Adipose tissue (tissue), 3 donors: ENCODE measurements around the gene TAGLN. TPM values are rescaled to one million over a fixed set of nuclear protein-coding genes. Genes with fewer than 3 reads are reported as not detected.
"Not testable (repeated sequence)": the region's sequence is repeated elsewhere in the genome, so short reads cannot be mapped to it uniquely, and the experiment has no call there.

Experiments used
- H3K27ac ChIP-seq: one replicate; pipeline ENCODE4 v1.5.1; 2013; ENCODE audit warnings: low read depth, low read length
- WGBS, 3 donors: extraction: QIAGEN DNeasy Blood & Tissue Kit; methylation state at CpG; one replicate each; pipeline ENCODE4 v1.1.7; 2013; 5-methylcytosine and 5-hydroxymethylcytosine counted together
- polyA plus RNA-seq, 3 donors: library from polyadenylated mRNA; stranded (reverse); fragments of 200-250 nt; gene quantifications; one replicate each; pipeline ENCODE4 v1.2.3, GENCODE V29; 2013
- donor health status: healthy with polysubstance abuse.
- donor health status: Bipolar disorder and iron deficiency.
- donor health status: healthy.

Gene TAGLN
- polyA plus RNA-seq, 3 donors, result 106 to 1,292 (median 1,213) TPM

DNA sequence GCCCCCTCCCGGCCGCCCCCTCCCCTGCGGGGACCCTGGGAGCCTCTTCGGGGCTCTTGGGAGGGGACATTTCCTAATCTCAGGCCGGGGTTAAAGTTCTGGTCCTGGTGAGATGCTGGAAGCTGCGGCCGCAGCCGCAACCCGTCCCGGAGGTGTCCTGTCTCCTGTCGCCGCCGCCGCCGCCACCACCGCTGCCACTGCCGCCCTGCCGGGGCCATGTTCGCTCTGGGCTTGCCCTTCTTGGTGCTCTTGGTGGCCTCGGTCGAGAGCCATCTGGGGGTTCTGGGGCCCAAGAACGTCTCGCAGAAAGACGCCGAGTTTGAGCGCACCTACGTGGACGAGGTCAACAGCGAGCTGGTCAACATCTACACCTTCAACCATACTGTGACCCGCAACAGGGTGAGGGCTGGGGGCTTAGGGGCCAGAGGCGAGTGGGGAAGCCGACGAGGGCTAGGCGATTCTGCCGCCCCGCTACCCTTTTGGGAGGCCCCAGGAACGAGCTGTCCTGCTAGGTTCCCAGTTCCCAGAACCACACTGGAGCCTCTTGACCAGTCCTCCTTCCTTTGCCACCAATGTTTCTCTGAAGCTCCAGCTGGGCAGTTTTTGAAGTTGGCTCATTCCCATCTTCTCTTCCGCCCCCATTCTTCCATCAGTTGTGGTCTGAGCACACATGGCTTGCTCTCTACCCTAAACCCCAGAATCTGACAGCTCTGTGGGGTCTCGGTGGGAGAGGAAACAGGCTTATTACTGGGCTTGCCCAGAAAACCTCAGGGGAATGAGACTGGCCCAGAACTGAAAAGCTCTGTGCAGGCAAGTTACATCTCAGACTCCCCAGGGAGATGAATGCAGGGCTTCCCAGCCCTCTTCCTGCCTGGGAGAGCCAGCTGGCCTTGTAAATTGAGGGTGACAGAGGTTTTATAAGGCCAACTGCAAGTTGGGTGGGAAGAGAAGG lies 19.8 kb upstream of the TAGLN start:
- WGBS, 3 donors, result 0 to 1% (median 1%) methylated on average over 29 to 39 of the region's 39 CpGs
- H3K27ac ChIP-seq, result peak overlapping the region; percentile 59

DNA sequence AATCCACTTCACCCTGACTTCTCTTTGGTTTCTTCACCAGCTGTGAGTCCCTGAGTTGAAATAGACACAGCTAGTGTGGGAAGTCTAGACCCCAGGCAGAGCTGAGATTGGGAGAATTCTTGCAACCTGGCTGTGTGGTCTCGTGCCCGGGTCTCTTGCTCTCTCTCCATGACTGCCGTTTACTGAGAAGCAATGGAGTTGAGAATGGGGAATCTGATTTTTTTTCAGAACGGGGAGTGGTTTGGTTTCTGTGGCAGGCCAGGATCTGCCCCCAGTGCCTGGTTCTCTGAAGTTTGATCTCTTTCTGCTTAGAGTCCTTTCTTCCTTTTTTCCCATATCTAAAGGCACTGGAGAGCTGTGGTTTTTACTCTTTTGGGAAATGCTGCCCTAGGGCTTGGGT lies 19.1 kb upstream of the TAGLN start:
- no peak overlapping the region for H3K27ac ChIP-seq
- WGBS, 3 donors, result 11 to 26% (median 12%) methylated on average over 4 of the region's 4 CpGs

DNA sequence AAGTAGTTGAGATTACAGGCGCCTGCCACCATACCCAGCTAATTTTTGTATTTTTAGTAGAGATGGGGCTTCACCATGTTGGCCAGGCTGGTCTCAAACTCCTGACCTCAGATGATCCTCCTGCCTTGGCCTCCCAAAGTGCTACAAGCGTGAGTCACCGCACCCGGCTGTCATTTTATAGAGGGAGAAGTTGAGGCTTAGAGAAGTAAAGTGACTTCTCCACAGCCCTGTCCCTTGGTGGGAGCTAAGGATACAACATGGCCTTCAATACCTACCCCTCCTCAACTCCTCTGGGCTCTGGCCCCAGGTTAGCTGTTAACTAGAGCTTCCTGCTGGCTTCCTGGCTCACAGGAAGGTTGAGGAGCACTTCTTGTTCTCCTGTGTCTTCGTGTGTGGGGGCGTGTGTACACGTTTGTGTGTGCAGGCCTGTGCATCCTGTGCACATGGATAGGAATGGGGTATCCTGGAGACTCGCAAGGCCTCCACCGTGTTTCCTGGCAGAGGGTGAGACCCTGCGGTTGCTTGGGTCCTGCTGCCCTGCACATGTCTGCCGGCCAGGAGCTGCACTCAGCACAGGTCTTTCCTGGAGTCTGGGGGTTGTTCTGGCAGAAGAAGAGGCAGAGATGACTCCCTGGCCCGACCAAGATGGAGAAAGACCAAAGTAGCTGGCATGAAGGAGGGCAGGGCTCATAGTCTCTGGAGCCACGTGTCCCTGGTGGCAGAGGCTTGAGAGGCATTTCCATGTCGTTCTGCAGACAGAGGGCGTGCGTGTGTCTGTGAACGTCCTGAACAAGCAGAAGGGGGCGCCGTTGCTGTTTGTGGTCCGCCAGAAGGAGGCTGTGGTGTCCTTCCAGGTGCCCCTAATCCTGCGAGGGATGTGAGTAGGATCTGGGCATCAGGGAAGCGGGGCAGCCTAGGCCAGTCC lies 18.2 kb upstream of the TAGLN start:
- 40 to 52% (median 43%) methylated on average over 19 to 22 of the region's 22 CpGs for WGBS, 3 donors

GRCh38 chr11:117181586-117182550 lies 17.3 kb upstream of the TAGLN start:
- WGBS, 3 donors, result 69 to 95% (median 91%) methylated on average over 22 of the region's 22 CpGs
- H3K27ac ChIP-seq, result no peak overlapping the region

More for the DNA sequence above, 18.2 kb upstream of the TAGLN start:
- H3K27ac ChIP-seq, result no peak overlapping the region

DNA sequence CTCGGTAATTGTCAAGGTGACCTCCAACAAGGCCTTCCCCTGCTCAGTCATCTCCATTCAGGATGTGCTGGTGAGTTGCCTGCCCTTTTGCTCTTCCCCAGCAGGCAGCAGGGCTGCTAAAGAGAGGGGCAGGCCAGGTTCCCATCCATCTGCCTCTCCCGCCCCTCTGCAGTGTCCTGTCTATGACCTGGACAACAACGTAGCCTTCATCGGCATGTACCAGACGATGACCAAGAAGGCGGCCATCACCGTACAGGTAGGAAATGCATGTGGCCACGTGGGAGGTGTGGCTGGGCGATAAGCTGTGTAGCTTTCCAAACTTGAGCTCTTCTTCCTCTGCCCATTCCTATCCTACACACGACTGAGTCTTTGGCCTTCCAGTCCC lies 16.6 kb upstream of the TAGLN start:
- H3K27ac ChIP-seq, result no peak overlapping the region
- WGBS, 3 donors, result 83 to 95% (median 88%) methylated on average over 10 of the region's 10 CpGs

- 93 to 97% (median 96%) methylated on average over 13 of the region's 13 CpGs for WGBS, 3 donors
- not testable (repeated sequence) for H3K27ac ChIP-seq
Observed at GRCh38 chr11:117183178-117183577, 16.0 kb upstream of the TAGLN start.

GRCh38 chr11:117183724-117184349 lies 15.3 kb upstream of the TAGLN start:
- 55 to 93% (median 87%) methylated on average over 11 of the region's 11 CpGs for WGBS, 3 donors
- H3K27ac ChIP-seq, result no peak overlapping the region

DNA sequence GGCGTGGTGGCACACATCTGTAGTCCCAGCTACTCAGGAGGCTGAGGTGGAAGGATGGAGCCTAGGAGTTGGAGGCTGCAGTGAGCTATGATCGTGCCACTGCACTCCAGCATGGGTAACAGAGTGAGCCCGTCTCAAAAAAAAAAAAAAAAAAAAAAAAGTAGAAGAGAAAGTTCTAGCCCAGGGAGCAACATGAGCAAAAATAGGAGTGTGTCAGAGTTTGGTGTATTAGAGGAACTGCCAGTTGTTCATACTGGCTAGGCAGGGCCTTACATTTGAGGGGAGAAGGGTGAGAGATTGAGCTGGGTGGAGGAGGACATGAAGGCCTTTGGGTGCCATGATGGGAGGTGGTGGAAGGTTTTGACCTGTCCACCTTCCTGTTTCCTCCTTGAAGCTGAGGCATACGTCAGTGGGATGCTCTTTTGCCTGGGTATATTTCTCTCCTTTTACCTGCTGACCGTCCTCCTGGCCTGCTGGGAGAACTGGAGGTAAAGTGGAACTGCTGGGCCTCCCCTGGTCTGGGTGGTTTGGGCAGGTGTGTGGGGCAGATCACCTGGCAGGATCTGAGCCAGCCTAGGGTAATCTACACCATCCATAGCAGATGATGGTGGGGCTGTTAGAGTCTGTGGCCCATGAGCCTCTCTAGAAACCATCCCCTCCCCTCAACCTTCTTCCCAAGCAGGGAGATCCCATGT lies 13.3 kb upstream of the TAGLN start:
- 71 to 74% (median 72%) methylated on average over 4 to 5 of the region's 5 CpGs for WGBS, 3 donors
- no peak overlapping the region for H3K27ac ChIP-seq

DNA sequence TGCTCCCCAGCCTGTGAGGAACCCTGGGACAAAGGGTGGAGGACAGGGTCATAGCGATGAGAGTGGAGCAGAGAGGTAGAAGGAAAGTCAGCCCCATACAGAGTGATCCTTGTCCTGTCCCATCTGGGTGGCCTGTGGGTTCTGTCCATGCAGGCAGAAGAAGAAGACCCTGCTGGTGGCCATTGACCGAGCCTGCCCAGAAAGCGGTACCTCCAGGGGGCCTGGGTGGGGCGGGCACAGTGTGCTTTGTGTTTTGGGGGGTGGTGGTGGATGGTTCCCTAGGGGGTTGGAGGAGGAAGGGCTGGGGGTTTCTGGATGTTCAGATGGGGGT lies 12.8 kb upstream of the TAGLN start:
- H3K27ac ChIP-seq, result no peak overlapping the region
- 95 to 97% (median 97%) methylated on average over 4 of the region's 4 CpGs for WGBS, 3 donors

- no peak overlapping the region for H3K27ac ChIP-seq
- 54 to 82% (median 68%) methylated on average over 5 to 6 of the region's 6 CpGs for WGBS, 3 donors
Observed at GRCh38 chr11:117187007-117187406, 12.2 kb upstream of the TAGLN start.

DNA sequence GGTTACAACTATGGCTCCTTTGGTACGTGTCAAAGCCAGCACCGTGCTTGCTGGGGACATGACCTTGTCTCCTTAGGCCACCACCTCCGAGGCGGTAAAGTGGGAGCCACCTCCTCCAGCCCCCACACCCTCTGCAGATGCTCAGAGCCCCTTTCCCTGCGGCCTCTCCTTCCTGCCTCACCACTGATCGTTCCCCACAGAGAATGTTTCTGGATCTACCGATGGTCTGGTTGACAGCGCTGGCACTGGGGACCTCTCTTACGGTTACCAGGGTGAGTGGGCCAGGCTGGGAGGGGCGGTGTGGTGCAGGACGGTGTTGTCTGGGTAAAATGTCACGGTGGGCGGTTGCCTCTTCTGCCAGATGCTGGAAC lies 11.8 kb upstream of the TAGLN start:
- WGBS, 3 donors, result 68 to 90% (median 84%) methylated on average over 13 of the region's 13 CpGs
- no peak overlapping the region for H3K27ac ChIP-seq

DNA sequence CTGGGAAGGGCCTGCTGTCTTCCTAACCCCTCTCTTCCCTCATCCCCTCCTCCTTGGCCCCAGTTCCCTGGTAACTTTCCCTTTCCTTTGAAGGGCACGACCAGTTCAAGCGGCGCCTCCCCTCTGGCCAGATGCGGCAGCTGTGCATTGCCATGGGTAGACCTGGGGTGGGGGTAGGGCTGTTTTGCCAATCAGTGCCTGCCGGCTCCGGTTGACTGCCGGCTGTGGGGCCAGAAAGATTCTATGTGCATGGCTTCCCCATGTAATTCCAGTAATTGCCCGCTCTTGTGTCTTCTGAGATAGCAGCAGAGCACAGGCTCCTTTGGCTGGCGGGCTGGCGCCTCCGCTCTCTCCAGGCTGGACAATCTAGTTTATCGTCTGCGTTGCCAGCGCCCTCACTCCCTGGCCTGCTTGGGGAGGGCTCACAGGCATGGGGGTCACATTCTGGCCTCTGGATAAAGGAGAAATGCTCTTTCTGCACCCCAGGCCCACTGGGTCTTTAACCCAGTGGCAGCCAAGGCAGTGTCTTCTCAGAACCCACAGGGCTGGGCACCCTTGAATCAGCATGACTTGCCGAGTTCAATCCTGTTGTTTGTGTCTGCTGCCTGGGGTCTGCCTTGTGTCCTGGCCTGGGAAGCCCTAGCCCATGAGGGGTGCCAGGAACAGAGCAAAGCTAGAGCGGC lies 11.2 kb upstream of the TAGLN start:
- 64 to 97% (median 89%) methylated on average over 16 of the region's 16 CpGs for WGBS, 3 donors

DNA sequence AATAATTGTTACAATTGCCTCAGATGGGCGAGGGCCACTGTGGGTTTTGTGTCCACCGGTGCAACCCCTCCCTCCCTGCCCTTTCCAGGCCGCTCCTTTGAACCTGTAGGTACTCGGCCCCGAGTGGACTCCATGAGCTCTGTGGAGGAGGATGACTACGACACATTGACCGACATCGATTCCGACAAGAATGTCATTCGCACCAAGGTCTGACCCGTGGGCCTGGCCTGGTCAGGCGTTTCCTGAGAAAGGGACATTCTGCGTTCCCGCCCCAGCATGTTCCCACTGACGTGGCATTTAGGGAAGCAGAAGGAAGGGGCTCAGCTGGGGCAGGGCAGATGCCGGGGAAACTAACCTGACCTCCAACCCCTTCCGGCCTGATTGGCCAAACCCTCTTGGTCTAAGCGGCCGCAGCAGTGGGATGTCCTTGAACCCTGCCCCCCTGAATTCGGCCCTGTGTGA lies 10.5 kb upstream of the TAGLN start:
- H3K27ac ChIP-seq, result no peak overlapping the region
- WGBS, 3 donors, result 80 to 84% (median 83%) methylated on average over 20 of the region's 20 CpGs

More for the DNA sequence above, 11.2 kb upstream of the TAGLN start:
- no peak overlapping the region for H3K27ac ChIP-seq

GRCh38 chr11:117189191-117189940 lies 9.8 kb upstream of the TAGLN start:
- WGBS, 3 donors, result 86 to 93% (median 89%) methylated on average over 22 of the region's 22 CpGs
- H3K27ac ChIP-seq, result no peak overlapping the region

GRCh38 chr11:117189941-117190544 lies 9.1 kb upstream of the TAGLN start:
- WGBS, 3 donors, result 74 to 84% (median 75%) methylated on average over 8 of the region's 8 CpGs

More at GRCh38 chr11:117189941-117190544, 9.1 kb upstream of the TAGLN start:
- no peak overlapping the region for H3K27ac ChIP-seq
